ENCODE results near the gene POLR1D. TPM values are rescaled to one million over a fixed set of nuclear protein-coding genes. Genes with fewer than 3 reads are reported as not detected.

Gene POLR1D
- total and polyA plus RNA-seq, 12 donors, result 62.3 to 130 (median 78.5) TPM

GRCh38 chr13:27634231-27634630 lies 12.5 kb downstream of the POLR1D start:
- Histone ChIP-seq H3K36me3 (peaks cover 0 to 11% (median 0%) of the 10 kb centered on the region in 9 donors), H3K27ac (no peak overlapping the region), H3K4me1 (peaks cover 0 to 38% (median 26%) of the 10 kb centered on the region in 9 donors), H3K4me3 (no peak overlapping the region), H3K9me3 (no peaks in the 10 kb centered on the region), H3K27me3 (no peaks in the 10 kb centered on the region)
- TF ChIP-seq, protein P1, sequence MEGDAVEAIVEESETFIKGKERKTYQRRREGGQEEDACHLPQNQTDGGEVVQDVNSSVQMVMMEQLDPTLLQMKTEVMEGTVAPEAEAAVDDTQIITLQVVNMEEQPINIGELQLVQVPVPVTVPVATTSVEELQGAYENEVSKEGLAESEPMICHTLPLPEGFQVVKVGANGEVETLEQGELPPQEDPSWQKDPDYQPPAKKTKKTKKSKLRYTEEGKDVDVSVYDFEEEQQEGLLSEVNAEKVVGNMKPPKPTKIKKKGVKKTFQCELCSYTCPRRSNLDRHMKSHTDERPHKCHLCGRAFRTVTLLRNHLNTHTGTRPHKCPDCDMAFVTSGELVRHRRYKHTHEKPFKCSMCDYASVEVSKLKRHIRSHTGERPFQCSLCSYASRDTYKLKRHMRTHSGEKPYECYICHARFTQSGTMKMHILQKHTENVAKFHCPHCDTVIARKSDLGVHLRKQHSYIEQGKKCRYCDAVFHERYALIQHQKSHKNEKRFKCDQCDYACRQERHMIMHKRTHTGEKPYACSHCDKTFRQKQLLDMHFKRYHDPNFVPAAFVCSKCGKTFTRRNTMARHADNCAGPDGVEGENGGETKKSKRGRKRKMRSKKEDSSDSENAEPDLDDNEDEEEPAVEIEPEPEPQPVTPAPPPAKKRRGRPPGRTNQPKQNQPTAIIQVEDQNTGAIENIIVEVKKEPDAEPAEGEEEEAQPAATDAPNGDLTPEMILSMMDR (IDR thresholded peaks at IDR 0.05), result no peak
- intact Hi-C loops (cut with DNase I), result loop anchor here in 1 of 10 donors (10.0 kb wide), 1 partner anchor 79 kb away; no protein-coding TSS in a partner anchor
- 80 to 90% methylated on average over 2 of the region's 2 CpGs for WGBS, 2 donors
- DNase-seq, result no peak
- ATAC-seq, result no peak

GRCh38 chr13:27634791-27635190 lies 13.1 kb downstream of the POLR1D start:
- Histone ChIP-seq H3K4me1 (peaks cover 0 to 40% (median 29%) of the 10 kb centered on the region in 9 donors), H3K27me3 (no peaks in the 10 kb centered on the region), H3K36me3 (peaks cover 0 to 11% (median 0%) of the 10 kb centered on the region in 9 donors), H3K4me3 (no peak overlapping the region), H3K9me3 (no peaks in the 10 kb centered on the region), H3K27ac (no peak overlapping the region)
- TF ChIP-seq, protein P1 (IDR thresholded peaks at IDR 0.05), result no peak
- intact Hi-C loops (cut with DNase I), result loop anchor here in 1 of 10 donors (10.0 kb wide), 1 partner anchor 80 kb away; no protein-coding TSS in a partner anchor
- DNase-seq (no peak), ATAC-seq (no peak)
- 94 to 96% methylated on average over 3 of the region's 3 CpGs for WGBS, 2 donors

GRCh38 chr13:27635266-27635665 lies 13.6 kb downstream of the POLR1D start:
- H3K4me1 ChIP-seq, result peaks cover 0 to 40% (median 33%) of the 10 kb centered on the region in 9 donors
- H3K27ac ChIP-seq, result no peak overlapping the region
- H3K36me3 ChIP-seq, result peaks cover 0 to 11% (median 0%) of the 10 kb centered on the region in 9 donors
- H3K4me3 ChIP-seq, result no peak overlapping the region
- WGBS, 2 donors, result 94 to 95% methylated on average over 1 of the region's 1 CpG
- no peaks in the 10 kb centered on the region for H3K9me3 ChIP-seq
- no peaks in the 10 kb centered on the region for H3K27me3 ChIP-seq
- ATAC-seq (no peak), DNase-seq (no peak)
- TF ChIP-seq, protein P1 (IDR thresholded peaks at IDR 0.05), result no peak
- intact Hi-C loops (cut with DNase I), result loop anchor here in 1 of 10 donors (10.0 kb wide), 1 partner anchor 80 kb away; no protein-coding TSS in a partner anchor

GRCh38 chr13:27636589-27637288 lies 15.0 kb downstream of the POLR1D start:
- Histone ChIP-seq H3K4me1 (peaks cover 0 to 41% (median 34%) of the 10 kb centered on the region in 9 donors), H3K36me3 (peaks cover 0 to 7% (median 0%) of the 10 kb centered on the region in 9 donors), H3K27me3 (no peaks in the 10 kb centered on the region), H3K9me3 (no peaks in the 10 kb centered on the region), H3K27ac (no peak overlapping the region), H3K4me3 (no peak overlapping the region)
- TF ChIP-seq, protein P1 (IDR thresholded peaks at IDR 0.05), result no peak
- intact Hi-C loops (cut with DNase I), result loop anchor here in 1 of 10 donors (10.0 kb wide), 1 partner anchor 82 kb away; no protein-coding TSS in a partner anchor
- ATAC-seq (no peak), DNase-seq (no peak)
- 62 to 71% methylated on average over 6 of the region's 6 CpGs for WGBS, 2 donors

Data from heart right ventricle (tissue), 16 donors.